HEK293T (cell line): ENCODE data around the gene CCDC158.

Experiments used
- CTBP1 ChIP-seq: fragments of 450-650 bp; IDR thresholded peaks from 2 replicates; pipeline ENCODE4 v1.6.1; 2016; ENCODE audit warnings: borderline replicate concordance
- HDGF ChIP-seq: fragments of 450-650 bp; IDR thresholded peaks from 2 replicates; pipeline ENCODE4 v1.6.1; 2017; ENCODE audit warnings: antibody characterized with exemption, borderline replicate concordance
- L3MBTL2 ChIP-seq: fragments of 450-650 bp; conservative IDR thresholded peaks from 2 replicates; pipeline ENCODE4 v1.6.1; 2016; ENCODE audit warnings: mild to moderate bottlenecking
- NFRKB ChIP-seq: fragments of 450-650 bp; IDR thresholded peaks from 2 replicates; pipeline ENCODE4 v1.6.1; 2016; ENCODE audit warnings: mild to moderate bottlenecking, moderate library complexity
- SP1 ChIP-seq: fragments of 450-650 bp; IDR thresholded peaks from 2 replicates; pipeline ENCODE4 v1.6.1; 2017
- SUZ12 ChIP-seq: fragments of 450-650 bp; IDR thresholded peaks from 2 replicates; pipeline ENCODE4 v1.6.1; 2016; ENCODE audit warnings: mild to moderate bottlenecking
- ZNF384 ChIP-seq: fragments of 450-650 bp; IDR thresholded peaks from 2 replicates; pipeline ENCODE4 v1.6.1; 2016
- TF ChIP-seq, protein P1 (sequence below): fragments of 450-650 bp; IDR thresholded peaks from 2 replicates; pipeline ENCODE4 v1.6.1; 2016

- no peak for TF ChIP-seq HDGF
- no peak for TF ChIP-seq SP1
- no peak for TF ChIP-seq NFRKB
- no peak for TF ChIP-seq SUZ12
- TF ChIP-seq, protein P1, sequence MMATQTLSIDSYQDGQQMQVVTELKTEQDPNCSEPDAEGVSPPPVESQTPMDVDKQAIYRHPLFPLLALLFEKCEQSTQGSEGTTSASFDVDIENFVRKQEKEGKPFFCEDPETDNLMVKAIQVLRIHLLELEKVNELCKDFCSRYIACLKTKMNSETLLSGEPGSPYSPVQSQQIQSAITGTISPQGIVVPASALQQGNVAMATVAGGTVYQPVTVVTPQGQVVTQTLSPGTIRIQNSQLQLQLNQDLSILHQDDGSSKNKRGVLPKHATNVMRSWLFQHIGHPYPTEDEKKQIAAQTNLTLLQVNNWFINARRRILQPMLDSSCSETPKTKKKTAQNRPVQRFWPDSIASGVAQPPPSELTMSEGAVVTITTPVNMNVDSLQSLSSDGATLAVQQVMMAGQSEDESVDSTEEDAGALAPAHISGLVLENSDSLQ: no peak
- TF ChIP-seq L3MBTL2: no peak
- TF ChIP-seq ZNF384: no peak
- no peak for TF ChIP-seq CTBP1
These were observed 122.7 kb downstream of the CCDC158 start for GRCh38 chr4:76298227-76298626.
